GM23248 (cell line): ENCODE results near the gene SERPINB13. TPM values are rescaled to one million over a fixed set of nuclear protein-coding genes. Genes with fewer than 3 reads are reported as not detected.
A peak's percentile ranks its signal among the peaks of the same experiment; 100 is the strongest.

ENCODE experiments used
- DNase-seq: peaks from one replicate; pipeline ENCODE4 v3.0.0-alpha.2; 2015
- H2AFZ ChIP-seq: fragments of 200-600 bp; sonication (generic); 2 replicates; pipeline ENCODE4 v1.6.1; 2016; ENCODE audit warnings: antibody characterized with exemption
- H3F3A ChIP-seq: fragments of 200-600 bp; sonication (generic); 2 replicates; pipeline ENCODE4 v1.6.1; 2016; ENCODE audit warnings: mild to moderate bottlenecking, antibody characterized with exemption, mixed run types; ENCODE audit not compliant: insufficient read depth
- H3K27ac ChIP-seq: fragments of 200-600 bp; sonication (generic); 2 replicates; pipeline ENCODE4 v1.5.1; 2016; ENCODE audit warnings: mild to moderate bottlenecking
- H3K27me3 ChIP-seq: fragments of 200-600 bp; sonication (generic); replicated peaks from 2 replicates; pipeline ENCODE4 v1.6.1; 2016; ENCODE audit warnings: mild to moderate bottlenecking; ENCODE audit not compliant: insufficient read depth
- H3K36me3 ChIP-seq: fragments of 200-600 bp; sonication (generic); 2 replicates; pipeline ENCODE4 v1.6.1; 2016; ENCODE audit warnings: low read depth, mild to moderate bottlenecking
- H3K4me1 ChIP-seq: fragments of 200-600 bp; sonication (generic); 2 replicates; pipeline ENCODE4 v1.6.1; 2016; ENCODE audit warnings: mild to moderate bottlenecking; ENCODE audit not compliant: insufficient read depth
- H3K4me2 ChIP-seq: fragments of 200-600 bp; sonication (generic); one replicate; pipeline ENCODE4 v1.6.1; 2016; ENCODE audit warnings: mild to moderate bottlenecking; ENCODE audit not compliant: unreplicated experiment
- H3K4me3 ChIP-seq: fragments of 200-600 bp; sonication (generic); 2 replicates; pipeline ENCODE4 v1.5.1; 2016; ENCODE audit warnings: mild to moderate bottlenecking
- H3K79me2 ChIP-seq: fragments of 200-600 bp; sonication (generic); 2 replicates; pipeline ENCODE4 v1.6.1; 2016; ENCODE audit warnings: mild to moderate bottlenecking; ENCODE audit not compliant: insufficient read depth
- H3K9ac ChIP-seq: fragments of 200-600 bp; sonication (generic); 2 replicates; pipeline ENCODE4 v1.6.1; 2016; ENCODE audit warnings: mild to moderate bottlenecking
- H3K9me2 ChIP-seq: fragments of 200-600 bp; sonication (generic); 2 replicates; pipeline ENCODE4 v1.6.1; 2016; ENCODE audit warnings: mixed run types, mild to moderate bottlenecking, moderate library complexity; ENCODE audit not compliant: insufficient read depth
- H3K9me3 ChIP-seq: fragments of 200-600 bp; sonication (generic); one replicate; pipeline ENCODE4 v1.6.1; 2017; ENCODE audit warnings: low read depth
- H4K20me1 ChIP-seq: fragments of 200-600 bp; sonication (generic); 2 replicates; pipeline ENCODE4 v1.6.0; 2016; ENCODE audit not compliant: insufficient read depth
- EZH2 ChIP-seq: fragments of 200-600 bp; sonication (generic); IDR thresholded peaks from 2 replicates; pipeline ENCODE4 v1.6.1; 2018; ENCODE audit warnings: antibody characterized with exemption, mild to moderate bottlenecking; ENCODE audit not compliant: insufficient read depth, poor library complexity, severe bottlenecking
- EZH2phosphoT487 ChIP-seq: fragments of 200-600 bp; sonication (generic); IDR thresholded peaks from 2 replicates; pipeline ENCODE4 v1.6.1; 2018; ENCODE audit warnings: antibody characterized with exemption, moderate library complexity, mild to moderate bottlenecking, low read depth; ENCODE audit not compliant: insufficient read depth
- whole genome bisulfite sequencing, 2 experiments: methylation state at CpG; one replicate each; pipeline ENCODE4 v1.1.6; 2015 to 2017; ENCODE audit warnings: low lambda C conversion rate in 2 of 2, low coverage in 1 of 2; ENCODE audit errors: missing lambda C conversion rate in 2 of 2; 5-methylcytosine and 5-hydroxymethylcytosine counted together
- in situ Hi-C: fragments of 300-500 bp; cut with MboI; formaldehyde crosslinking; loops from 2 replicates; pipeline ENCODE4 v1.15.0; 2020
- polyA plus RNA-seq: library from polyadenylated mRNA; unstranded; fragments of >200 nt; fragmentation: Nextera tagmentation; extraction: Ambion mirVana; gene quantifications from 2 replicates; pipeline ENCODE4 v1.2.1, GENCODE V29; 2016
- total RNA-seq: library from RNA; depleted of rRNA; stranded (reverse); fragments of >200 nt; shearing (Covaris generic); gene quantifications from 2 replicates; pipeline ENCODE4 v1.2.3, GENCODE V29; 2014

The SERPINB13 gene
- total and polyA plus RNA-seq, 2 experiments from 2014 or later: not detected

GRCh38 chr18:63567276-63567675 is 19.9 kb upstream of the SERPINB13 start:
- H3K4me3 ChIP-seq: no peak overlapping the region
- H3K9ac ChIP-seq: no peak overlapping the region
- H3K27me3 ChIP-seq: no peaks in the 10 kb centered on the region
- in situ Hi-C loops: no loop called here
- H3K9me2 ChIP-seq: no peaks in the 10 kb centered on the region
- no peak overlapping the region for H3K27ac ChIP-seq
- no peak overlapping the region for H3K4me2 ChIP-seq
- H3K36me3 ChIP-seq: no peaks in the 10 kb centered on the region
- no peaks in the 10 kb centered on the region for H3K79me2 ChIP-seq
- WGBS, 2 experiments: 49 to 66% methylated on average over 5 of the region's 5 CpGs
- H3F3A ChIP-seq: no peaks in the 10 kb centered on the region
- TF ChIP-seq EZH2phosphoT487 (no peak), EZH2 (no peak)
- peak; percentile 41 for DNase-seq
- H3K9me3 ChIP-seq: no peaks in the 10 kb centered on the region
- peaks cover 7% of the 10 kb centered on the region; the same call in 1 of the 2 replicates for H3K4me1 ChIP-seq
- no peaks in the 10 kb centered on the region for H4K20me1 ChIP-seq
- no peak overlapping the region for H2AFZ ChIP-seq

DNA sequence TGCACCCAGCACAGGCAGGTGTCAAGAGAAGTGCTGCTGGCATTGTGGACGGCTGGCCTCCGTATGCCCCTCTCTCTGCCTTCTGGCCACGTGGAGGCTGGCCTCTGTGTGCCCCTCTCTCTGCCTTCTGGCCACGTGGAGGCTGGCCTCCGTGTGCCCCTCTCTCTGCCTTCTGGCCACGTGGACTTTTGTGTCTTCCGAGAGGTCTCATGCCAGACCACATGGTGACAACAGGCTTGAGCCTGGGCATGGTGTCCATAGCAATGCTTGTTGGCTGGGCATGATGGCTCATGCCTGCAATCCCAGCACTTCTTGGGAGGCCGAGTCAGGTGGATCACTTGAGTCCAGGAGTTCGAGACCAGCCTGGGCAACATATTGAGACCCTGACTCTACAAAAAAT is 19.3 kb upstream of the SERPINB13 start:
- 59 to 67% methylated on average over 9 of the region's 9 CpGs for WGBS, 2 experiments
- H3K27ac ChIP-seq: no peak overlapping the region
- no peaks in the 10 kb centered on the region for H3K36me3 ChIP-seq
- no peaks in the 10 kb centered on the region for H3K9me2 ChIP-seq
- no peaks in the 10 kb centered on the region for H3K27me3 ChIP-seq
- H3K79me2 ChIP-seq: no peaks in the 10 kb centered on the region
- H3K4me2 ChIP-seq: no peak overlapping the region
- H3K9ac ChIP-seq: no peak overlapping the region
- H2AFZ ChIP-seq: no peak overlapping the region
- H3F3A ChIP-seq: no peaks in the 10 kb centered on the region
- H4K20me1 ChIP-seq: no peaks in the 10 kb centered on the region
- H3K4me1 ChIP-seq: peaks cover 7% of the 10 kb centered on the region; the same call in 1 of the 2 replicates
- H3K4me3 ChIP-seq: no peak overlapping the region
- TF ChIP-seq EZH2phosphoT487 (no peak), EZH2 (no peak)
- no peaks in the 10 kb centered on the region for H3K9me3 ChIP-seq
- DNase-seq: no peak
- in situ Hi-C loops: no loop called here

DNA sequence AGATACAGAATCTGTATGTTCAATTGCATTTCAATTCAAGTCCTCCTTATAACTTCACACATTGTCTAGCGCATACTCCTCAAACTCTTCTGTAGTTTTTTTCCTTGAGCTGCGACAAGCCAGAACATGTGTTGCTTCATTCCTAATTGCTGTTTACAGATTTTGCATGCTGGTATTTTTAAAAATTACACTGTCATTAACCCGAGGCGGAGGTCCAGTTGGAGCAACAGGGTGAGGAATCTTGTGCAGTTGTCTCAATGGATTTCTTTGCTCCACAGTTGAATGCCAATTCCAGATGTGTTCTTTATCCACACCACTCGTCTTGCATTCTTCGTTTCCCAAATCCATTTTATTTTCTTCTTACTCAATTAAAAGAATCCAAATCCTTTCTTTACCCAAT is 16.4 kb upstream of the SERPINB13 start:
- 15 to 23% methylated on average over 6 of the region's 6 CpGs for WGBS, 2 experiments
- Histone ChIP-seq H3K36me3 (no peaks in the 10 kb centered on the region), H2AFZ (0 out of 2 replicates have a peak overlapping the region, but pooled peaks have one; percentile 36), H3K9me3 (no peaks in the 10 kb centered on the region), H4K20me1 (no peaks in the 10 kb centered on the region), H3K9ac (no peak overlapping the region), H3K9me2 (no peaks in the 10 kb centered on the region), H3K79me2 (no peaks in the 10 kb centered on the region), H3F3A (no peaks in the 10 kb centered on the region), H3K4me2 (no peak overlapping the region), H3K4me3 (no peak overlapping the region), H3K27me3 (no peaks in the 10 kb centered on the region), H3K27ac (no peak overlapping the region), H3K4me1 (peaks cover 7% of the 10 kb centered on the region; the same call in 1 of the 2 replicates)
- TF ChIP-seq EZH2 (no peak), EZH2phosphoT487 (no peak)
- no peak for DNase-seq
- in situ Hi-C loops: no loop called here

DNA sequence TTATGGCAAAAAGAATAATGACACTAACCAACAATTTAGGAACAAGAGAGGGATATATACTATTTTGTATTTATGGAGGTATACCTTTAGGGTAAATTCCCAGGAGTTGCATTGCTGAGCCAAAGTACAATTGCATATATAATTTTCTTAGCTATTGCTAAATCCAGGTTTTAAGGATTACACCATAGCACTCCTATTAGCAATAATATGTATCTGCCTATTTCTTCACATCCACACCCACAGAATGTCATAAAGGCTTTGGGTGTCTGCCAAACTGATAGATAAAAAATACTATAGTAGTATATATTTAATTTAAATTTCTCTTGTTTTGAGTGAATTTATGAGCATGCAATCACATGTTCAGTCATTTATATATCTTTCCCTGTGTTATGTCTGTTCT is 11.5 kb upstream of the SERPINB13 start:
- Histone ChIP-seq H3K79me2 (no peaks in the 10 kb centered on the region), H3K9ac (no peak overlapping the region), H4K20me1 (no peaks in the 10 kb centered on the region), H3K9me2 (no peaks in the 10 kb centered on the region), H3F3A (no peaks in the 10 kb centered on the region), H3K27ac (no peak overlapping the region), H3K36me3 (no peaks in the 10 kb centered on the region), H3K4me3 (no peak overlapping the region), H3K4me1 (no peaks in the 10 kb centered on the region; the same call in 1 of the 2 replicates), H3K4me2 (no peak overlapping the region), H2AFZ (no peak overlapping the region), H3K9me3 (no peaks in the 10 kb centered on the region), H3K27me3 (no peaks in the 10 kb centered on the region)
- peak; percentile 19 for DNase-seq
- TF ChIP-seq EZH2phosphoT487 (no peak), EZH2 (no peak)
- in situ Hi-C loops: loop anchor here (25.0 kb wide), 2 partner anchors 162 to 262 kb away; no protein-coding TSS in a partner anchor

GRCh38 chr18:63578357-63578958 is 8.7 kb upstream of the SERPINB13 start:
- Histone ChIP-seq H3K4me1 (no peaks in the 10 kb centered on the region), H3K36me3 (no peaks in the 10 kb centered on the region), H3K79me2 (no peaks in the 10 kb centered on the region), H3K9me2 (no peaks in the 10 kb centered on the region), H3F3A (no peaks in the 10 kb centered on the region), H3K9me3 (no peaks in the 10 kb centered on the region), H3K9ac (no peak overlapping the region), H4K20me1 (no peaks in the 10 kb centered on the region), H3K27me3 (no peaks in the 10 kb centered on the region), H2AFZ (peak overlapping the region; percentile 23; the same call in 1 of the 2 replicates), H3K27ac (no peak overlapping the region), H3K4me3 (no peak overlapping the region), H3K4me2 (no peak overlapping the region)
- WGBS, 2 experiments: 33 to 40% methylated on average over 5 of the region's 5 CpGs
- peak; percentile 54 for DNase-seq
- no peak for TF ChIP-seq EZH2
- TF ChIP-seq EZH2phosphoT487: no peak
- in situ Hi-C loops: loop anchor here (25.0 kb wide), 2 partner anchors 159 to 259 kb away; no protein-coding TSS in a partner anchor
